T-helper 17 cell (primary cell): Measurements from ENCODE around the gene SEC24B. TPM values are rescaled to one million over a fixed set of nuclear protein-coding genes. Genes with fewer than 3 reads are reported as not detected.
A peak's percentile ranks its signal among the peaks of the same experiment; 100 is the strongest.
"Not testable (repeated sequence)": the region's sequence is repeated elsewhere in the genome, so short reads cannot be mapped to it uniquely, and the experiment has no call there.

Experiments used
- ATAC-seq: fragments of 150-1000 bp; cut with Tn5 transposase; 2 replicates; pipeline ENCODE4 v1.10.0; 2021; ENCODE audit warnings: mild to moderate bottlenecking, moderate library complexity
- DNase-seq, 3 donors: peaks; one replicate each; pipeline versions ENCODE4 v3.0.0 to v3.0.0-alpha.2; 2020 to 2021
- H3K9me3 ChIP-seq: one replicate; pipeline ENCODE4 v1.7.0; 2013; ENCODE audit warnings: low read length, mild to moderate bottlenecking; ENCODE audit not compliant: control insufficient read depth, poor library complexity, severe bottlenecking
- H3K27ac Mint-ChIP-seq: one replicate; pipeline ENCODE4 v1.8.0; 2022; ENCODE audit warnings: mild to moderate bottlenecking, moderate library complexity, mixed read lengths
- H3K27me3 Mint-ChIP-seq: one replicate; pipeline ENCODE4 v1.8.0; 2022; ENCODE audit warnings: mixed read lengths
- H3K36me3 Mint-ChIP-seq: one replicate; pipeline ENCODE4 v1.8.0; 2022; ENCODE audit warnings: low read depth, mixed read lengths
- H3K4me1 Mint-ChIP-seq: one replicate; pipeline ENCODE4 v1.8.0; 2022; ENCODE audit warnings: mild to moderate bottlenecking, mixed read lengths
- H3K4me3 Mint-ChIP-seq: one replicate; pipeline ENCODE4 v1.8.0; 2022; ENCODE audit warnings: mild to moderate bottlenecking, moderate library complexity, mixed read lengths
- total RNA-seq, 4 donors: library from RNA in 2 of 4; stranded (reverse) in 2 of 4; gene quantifications; one replicate each; pipeline ENCODE4 v1.2.3 and lab custom pipeline; 2022 to 2026

SEC24B gene
- total RNA-seq, 2 donors from 2014 or later: 37.8 to 39.5 TPM

DNA sequence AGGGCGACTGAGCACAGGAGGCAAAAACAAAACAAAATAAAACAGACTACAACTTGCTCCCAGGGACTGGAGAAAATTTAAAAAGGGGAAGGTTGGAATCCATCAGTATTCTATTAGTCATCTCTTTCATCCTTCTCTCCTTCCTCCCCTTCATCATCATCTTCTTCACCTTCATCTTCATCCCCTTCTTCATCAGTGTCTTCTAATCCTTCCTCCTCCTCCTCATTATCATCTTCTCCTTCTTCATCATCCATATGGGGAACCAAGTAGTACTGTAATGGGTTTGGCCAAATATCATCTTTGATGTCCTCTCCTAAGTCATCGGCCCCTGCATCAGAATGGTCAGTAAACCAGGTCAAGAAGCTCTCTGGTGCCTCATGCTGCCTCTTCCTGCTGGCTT lies 119.5 kb downstream of the SEC24B start:
- H3K27ac Mint-ChIP-seq: no peak overlapping the region
- DNase-seq (no peak), ATAC-seq (no peak)
- H3K9me3 ChIP-seq: no peaks in the 10 kb centered on the region
- peaks cover 4% of the 10 kb centered on the region for H3K36me3 Mint-ChIP-seq
- no peak overlapping the region for H3K4me3 Mint-ChIP-seq
- H3K4me1 Mint-ChIP-seq: peaks cover 20% of the 10 kb centered on the region
- no peaks in the 10 kb centered on the region for H3K27me3 Mint-ChIP-seq

DNA sequence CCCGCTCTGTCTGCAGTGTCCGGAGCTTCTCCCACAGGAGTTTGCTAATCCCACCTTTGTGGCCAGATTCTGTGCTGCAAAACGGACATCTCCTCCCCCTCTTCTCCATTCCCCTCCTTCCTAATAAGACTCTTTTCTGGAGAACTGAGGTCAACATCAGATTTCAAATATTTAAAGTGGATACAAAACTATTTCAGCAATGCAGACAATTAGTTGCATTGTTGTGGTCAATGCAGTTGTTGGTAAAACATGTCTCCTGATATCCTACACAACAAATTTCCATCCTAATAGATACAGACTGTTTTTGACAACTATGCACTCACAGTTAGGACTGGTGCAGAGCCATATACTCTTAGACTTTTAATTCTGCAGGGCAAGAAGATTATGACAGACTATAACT lies 121.4 kb downstream of the SEC24B start:
- H3K27ac Mint-ChIP-seq: no peak overlapping the region
- no peaks in the 10 kb centered on the region for H3K27me3 Mint-ChIP-seq
- DNase-seq (no peak), ATAC-seq (no peak)
- no peaks in the 10 kb centered on the region for H3K9me3 ChIP-seq
- H3K4me3 Mint-ChIP-seq: no peak overlapping the region
- peaks cover 4% of the 10 kb centered on the region for H3K36me3 Mint-ChIP-seq
- H3K4me1 Mint-ChIP-seq: peaks cover 19% of the 10 kb centered on the region

DNA sequence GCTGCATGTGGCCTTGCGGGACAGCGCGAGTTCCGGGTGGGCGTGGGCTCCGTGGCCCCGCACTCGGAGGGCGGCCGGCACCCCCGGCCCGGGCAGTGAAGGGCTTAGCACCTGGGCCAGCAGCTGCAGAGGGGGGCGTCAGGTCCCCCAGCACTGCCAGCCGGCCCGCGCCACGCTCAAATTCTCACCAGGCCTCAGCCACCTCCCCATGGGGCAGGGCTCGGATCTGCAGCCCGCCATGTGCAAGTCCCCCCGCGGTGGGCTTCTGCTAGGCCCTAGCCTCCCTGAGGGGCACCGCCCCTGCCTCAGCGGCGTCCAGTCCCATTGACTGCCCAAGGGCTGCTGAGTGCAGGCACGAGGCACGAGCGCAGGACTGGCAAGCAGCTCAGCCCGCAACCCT lies 123.8 kb downstream of the SEC24B start:
- Mint-ChIP-seq H3K36me3 (peaks cover 6% of the 10 kb centered on the region), H3K4me3 (no peak overlapping the region)

DNA sequence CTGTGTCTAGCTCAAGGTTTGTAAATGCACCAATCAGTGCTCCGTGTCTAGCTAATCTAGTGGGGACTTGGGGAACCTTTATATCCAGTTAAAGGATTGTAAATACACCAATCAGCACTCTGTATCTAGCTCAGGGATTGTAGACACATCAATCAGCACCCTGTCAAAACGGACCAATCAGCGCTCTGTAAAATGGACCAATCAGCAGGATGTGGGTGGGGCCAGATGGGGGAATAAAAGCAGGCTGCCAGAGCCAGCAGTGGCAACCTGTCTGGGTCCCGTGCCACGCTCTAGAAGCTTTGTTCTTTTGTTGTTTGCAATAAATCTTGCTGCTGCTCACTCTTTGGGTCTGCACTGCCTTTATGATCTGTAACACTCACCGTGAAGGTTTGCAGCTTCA lies 124.5 kb downstream of the SEC24B start:
- not testable (repeated sequence) for H3K27me3 Mint-ChIP-seq, H3K27ac Mint-ChIP-seq, DNase-seq, H3K4me3 Mint-ChIP-seq, ATAC-seq, H3K36me3 Mint-ChIP-seq, H3K9me3 ChIP-seq
- peaks cover 31% of the 10 kb centered on the region for H3K4me1 Mint-ChIP-seq

More for the DNA sequence above, 123.8 kb downstream of the SEC24B start:
- Mint-ChIP-seq H3K27me3 (no peaks in the 10 kb centered on the region), H3K4me1 (peaks cover 24% of the 10 kb centered on the region), H3K27ac (no peak overlapping the region)
- H3K9me3 ChIP-seq: no peaks in the 10 kb centered on the region
- no peak for ATAC-seq
- DNase-seq: no peak

DNA sequence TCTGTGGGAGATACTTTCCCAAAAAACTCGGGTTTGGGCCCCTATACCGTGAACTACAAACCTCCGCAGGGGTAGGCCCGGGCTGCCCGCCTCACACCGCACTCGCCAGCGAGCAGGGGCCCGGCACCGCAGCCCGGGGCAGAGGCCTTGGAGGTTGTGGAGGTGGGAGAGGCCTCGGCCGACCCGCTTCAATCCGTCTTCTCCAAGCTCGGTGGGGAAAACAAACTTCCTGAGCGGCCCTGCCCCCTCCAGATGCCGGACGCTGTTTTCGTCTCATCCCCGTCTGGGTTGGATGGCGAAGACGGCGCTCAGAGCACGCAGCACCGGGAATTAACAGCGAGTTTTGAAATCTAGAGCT lies 126.0 kb downstream of the SEC24B start:
- H3K4me1 Mint-ChIP-seq: peaks cover 38% of the 10 kb centered on the region

DNA sequence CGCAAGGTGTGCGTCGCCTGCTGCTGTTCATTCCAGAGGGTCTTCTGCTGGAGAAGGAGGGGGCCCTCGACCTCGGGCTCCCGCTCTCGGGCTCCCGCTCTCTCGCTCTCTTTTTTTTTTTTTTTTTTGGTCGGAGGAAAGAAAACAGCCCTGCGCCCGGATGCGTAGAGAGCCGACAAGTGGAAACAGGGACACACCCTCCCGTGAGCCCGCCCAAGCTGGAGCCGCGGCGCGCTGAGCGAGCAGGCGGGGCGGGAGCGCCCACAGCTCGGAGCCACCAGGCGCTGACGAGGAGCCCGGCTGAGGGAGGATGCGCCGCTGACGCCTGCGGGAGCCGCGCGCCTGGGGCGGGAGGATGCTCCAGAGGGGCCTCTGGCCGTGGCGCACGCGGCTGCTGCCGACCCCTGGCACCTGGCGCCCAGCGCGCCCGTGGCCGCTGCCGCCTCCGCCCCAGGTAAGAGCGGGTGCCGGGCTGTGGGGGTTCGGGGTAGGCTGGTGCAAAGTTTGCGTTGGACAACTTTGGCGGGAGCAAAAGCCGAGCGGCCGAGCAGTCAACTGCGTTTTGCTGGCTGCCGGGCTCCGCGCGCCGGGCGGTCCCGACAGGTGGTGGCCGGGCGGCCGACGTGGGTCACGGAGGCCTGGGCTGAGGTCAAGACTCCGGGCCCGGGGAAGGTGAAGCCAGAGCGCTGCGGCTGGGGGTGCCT lies 126.5 kb downstream of the SEC24B start, which contains the start of gene MCUB:
Gene MCUB, plus strand, starts transcription at position 264 of the 704 bp plus-strand sequence. Its CDS starts 92 bp downstream, at position 356.
- Mint-ChIP-seq H3K4me3 (peak within 1 kb of the TSS; percentile 94), H3K27me3 (no peaks in the 10 kb centered on the region), H3K36me3 (peaks cover 10% of the 10 kb centered on the region)

More for the DNA sequence above, 126.0 kb downstream of the SEC24B start:
- H3K27me3 Mint-ChIP-seq: no peaks in the 10 kb centered on the region
- peak overlapping the region; percentile 94 for H3K4me3 Mint-ChIP-seq
- peaks cover 8% of the 10 kb centered on the region for H3K36me3 Mint-ChIP-seq
- DNase-seq (peak; percentile 25 to 32 (median 29)), ATAC-seq (peak; percentile 45)
- peak overlapping the region; percentile 94 for H3K27ac Mint-ChIP-seq
- no peaks in the 10 kb centered on the region for H3K9me3 ChIP-seq

DNA sequence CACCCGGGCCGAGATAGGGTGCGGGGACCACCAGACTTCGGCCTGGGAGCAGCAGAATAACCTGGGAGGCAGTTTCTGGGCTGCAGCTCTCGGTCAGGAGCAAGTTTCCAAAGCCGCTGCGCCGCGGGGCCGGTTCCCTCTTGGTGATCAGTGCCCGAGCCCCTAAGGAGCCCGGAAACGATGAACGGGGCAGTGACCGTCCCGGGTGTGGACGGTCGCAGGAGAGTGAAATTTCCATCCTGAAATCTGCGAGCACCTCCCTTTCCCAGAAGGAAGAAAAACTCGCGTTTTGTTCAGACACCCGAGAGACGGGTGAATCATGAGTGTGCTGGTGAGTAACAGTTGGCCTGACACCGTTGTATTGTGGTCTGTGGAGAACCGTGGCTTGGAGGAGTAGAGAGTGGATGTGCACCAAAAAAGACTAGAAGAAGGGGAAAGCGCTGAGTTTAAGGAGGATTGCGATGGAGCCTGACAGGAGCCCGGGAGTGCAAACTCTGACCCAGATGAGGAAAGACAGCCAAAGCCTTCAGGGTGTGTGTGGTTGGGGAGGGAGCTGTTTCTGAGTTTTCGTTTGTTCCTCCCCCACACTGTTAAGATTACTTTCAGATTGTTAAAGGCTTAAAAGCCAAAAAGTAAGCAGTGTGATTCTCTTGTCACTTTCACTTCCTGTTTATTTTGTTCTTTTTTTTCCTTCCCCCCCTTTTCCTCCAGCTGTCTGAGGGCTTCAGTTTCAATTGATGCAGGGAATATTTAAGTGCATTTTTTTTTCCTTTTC lies 127.3 kb downstream of the SEC24B start:
- H3K9me3 ChIP-seq: no peaks in the 10 kb centered on the region
- peak; percentile 19 to 26 (median 22) for DNase-seq
- Mint-ChIP-seq H3K27me3 (no peaks in the 10 kb centered on the region), H3K4me1 (peaks cover 36% of the 10 kb centered on the region), H3K36me3 (peaks cover 10% of the 10 kb centered on the region), H3K4me3 (peak overlapping the region; percentile 94), H3K27ac (peak overlapping the region; percentile 94)
- ATAC-seq: peak; percentile 49

More for the DNA sequence above, 126.5 kb downstream of the SEC24B start, which contains the start of gene MCUB:
- H3K27ac Mint-ChIP-seq: peak within 1 kb of the TSS; percentile 94
- H3K4me1 Mint-ChIP-seq: peaks cover 38% of the 10 kb centered on the region
- peak; percentile 96 for ATAC-seq
- H3K9me3 ChIP-seq: no peaks in the 10 kb centered on the region
- peak; percentile 86 to 89 (median 87) for DNase-seq

DNA sequence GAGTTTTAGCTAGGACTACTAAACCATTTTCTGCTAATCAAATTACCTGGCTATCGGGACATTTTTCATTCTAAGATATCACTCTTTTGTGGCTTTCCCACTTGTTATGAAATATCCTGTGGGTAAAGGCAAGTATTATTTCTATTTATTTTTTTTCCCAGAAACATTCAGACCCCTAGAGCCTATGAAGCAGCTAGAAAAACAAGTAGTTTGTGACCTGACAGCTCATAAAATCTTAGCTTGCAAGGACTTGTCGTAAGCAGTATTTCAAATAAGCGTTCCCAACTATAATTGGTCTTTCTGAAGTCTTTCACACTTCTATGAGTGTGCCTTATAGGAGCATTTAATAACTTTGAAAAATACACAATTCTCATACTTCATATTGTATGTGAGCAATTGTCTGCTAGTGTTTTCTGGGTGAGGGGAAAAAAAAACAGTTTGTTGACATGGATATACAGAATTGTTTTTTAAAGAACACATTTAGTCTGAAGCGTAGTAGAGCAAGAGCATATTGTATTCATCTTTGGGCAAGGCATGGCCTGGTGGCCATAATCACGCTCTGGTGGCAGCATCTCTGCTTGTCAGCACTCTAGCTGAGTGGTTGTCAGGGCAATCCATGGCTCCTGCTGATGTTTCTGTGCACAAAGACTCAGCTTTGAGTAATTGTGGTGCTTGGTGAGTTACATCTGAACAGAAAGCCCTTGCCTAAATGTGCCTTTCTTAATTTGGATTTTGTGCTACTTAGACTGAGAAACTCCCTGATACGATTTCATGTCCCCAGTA lies 129.0 kb downstream of the SEC24B start:
- Mint-ChIP-seq H3K36me3 (peaks cover 9% of the 10 kb centered on the region), H3K4me3 (peak overlapping the region; percentile 94), H3K27ac (peak overlapping the region; percentile 82), H3K4me1 (peaks cover 34% of the 10 kb centered on the region), H3K27me3 (no peaks in the 10 kb centered on the region)
- no peaks in the 10 kb centered on the region for H3K9me3 ChIP-seq
- no peak for DNase-seq
- no peak for ATAC-seq

DNA sequence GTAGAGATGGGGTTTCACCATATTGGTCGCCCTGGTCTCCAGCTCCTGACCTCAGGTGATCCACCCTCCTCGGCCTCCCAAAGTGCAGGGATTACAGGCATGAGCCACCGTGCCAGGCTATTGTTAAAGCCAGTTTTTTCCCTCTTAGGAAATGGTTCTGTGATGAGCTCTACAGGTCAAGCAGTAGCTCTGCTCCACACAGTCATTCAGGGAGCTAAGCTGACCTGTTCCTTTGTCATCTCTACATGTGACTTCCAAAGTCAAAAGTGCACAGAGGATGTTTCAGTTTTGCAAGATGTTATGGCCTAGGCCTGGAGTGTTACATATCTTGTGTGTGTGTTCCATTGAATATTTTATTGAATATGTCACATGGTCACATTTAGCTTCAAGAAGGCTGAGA lies 137.9 kb downstream of the SEC24B start:
- ATAC-seq: no peak
- no peak overlapping the region for H3K4me3 Mint-ChIP-seq
- no peak overlapping the region for H3K27ac Mint-ChIP-seq
- H3K9me3 ChIP-seq: no peaks in the 10 kb centered on the region
- H3K27me3 Mint-ChIP-seq: no peaks in the 10 kb centered on the region
- H3K36me3 Mint-ChIP-seq: peaks cover 5% of the 10 kb centered on the region
- DNase-seq: no peak
- peaks cover 55% of the 10 kb centered on the region for H3K4me1 Mint-ChIP-seq

DNA sequence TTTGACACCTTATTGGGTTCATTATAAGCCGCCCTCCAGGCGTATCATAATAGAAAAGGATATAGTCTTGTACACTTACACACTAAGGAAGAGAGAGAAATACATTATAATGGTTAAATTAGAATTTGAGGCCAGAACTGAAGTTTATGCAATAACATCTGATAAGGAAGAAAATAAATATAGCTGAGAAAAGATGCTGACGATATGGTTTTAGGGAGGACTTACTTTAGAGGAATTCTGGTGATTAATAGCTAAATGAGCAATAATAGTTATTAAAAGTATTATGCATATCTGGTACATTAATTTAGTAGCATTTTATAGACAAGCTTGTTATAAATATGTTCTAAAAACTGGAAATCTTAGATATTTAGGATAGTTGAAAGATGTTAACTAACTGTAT lies 138.5 kb downstream of the SEC24B start:
- Mint-ChIP-seq H3K36me3 (peaks cover 5% of the 10 kb centered on the region), H3K27ac (no peak overlapping the region)

DNA sequence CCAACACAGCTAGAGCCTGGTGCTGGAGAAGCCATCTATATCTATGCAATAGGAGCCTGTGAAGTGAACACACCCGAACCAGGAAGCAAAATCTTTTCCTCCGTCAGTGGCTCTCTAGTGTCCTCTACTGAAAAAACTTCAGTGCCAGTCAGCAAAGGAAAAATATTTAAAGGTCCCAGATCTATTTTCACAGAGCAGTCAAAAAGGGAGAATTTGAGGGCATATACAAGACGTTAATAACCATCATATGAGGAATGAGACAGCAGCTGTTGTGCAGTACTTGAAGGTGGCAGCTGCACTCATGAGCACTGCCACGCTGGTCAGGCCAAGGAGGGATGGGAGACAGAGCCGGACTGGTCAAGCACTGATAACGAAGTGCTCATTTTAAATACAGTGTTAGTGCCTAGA lies 140.8 kb downstream of the SEC24B start:
- H3K9me3 ChIP-seq: no peaks in the 10 kb centered on the region
- no peak for DNase-seq
- peaks cover 56% of the 10 kb centered on the region for H3K4me1 Mint-ChIP-seq
- H3K4me3 Mint-ChIP-seq: peak overlapping the region; percentile 22
- H3K27me3 Mint-ChIP-seq: no peaks in the 10 kb centered on the region
- peak; percentile 81 for ATAC-seq
- peak overlapping the region; percentile 9 for H3K27ac Mint-ChIP-seq
- peaks cover 5% of the 10 kb centered on the region for H3K36me3 Mint-ChIP-seq

More for the DNA sequence above, 138.5 kb downstream of the SEC24B start:
- H3K27me3 Mint-ChIP-seq: no peaks in the 10 kb centered on the region
- H3K9me3 ChIP-seq: no peaks in the 10 kb centered on the region
- H3K4me1 Mint-ChIP-seq: peaks cover 58% of the 10 kb centered on the region
- ATAC-seq (no peak), DNase-seq (no peak)
- H3K4me3 Mint-ChIP-seq: no peak overlapping the region

DNA sequence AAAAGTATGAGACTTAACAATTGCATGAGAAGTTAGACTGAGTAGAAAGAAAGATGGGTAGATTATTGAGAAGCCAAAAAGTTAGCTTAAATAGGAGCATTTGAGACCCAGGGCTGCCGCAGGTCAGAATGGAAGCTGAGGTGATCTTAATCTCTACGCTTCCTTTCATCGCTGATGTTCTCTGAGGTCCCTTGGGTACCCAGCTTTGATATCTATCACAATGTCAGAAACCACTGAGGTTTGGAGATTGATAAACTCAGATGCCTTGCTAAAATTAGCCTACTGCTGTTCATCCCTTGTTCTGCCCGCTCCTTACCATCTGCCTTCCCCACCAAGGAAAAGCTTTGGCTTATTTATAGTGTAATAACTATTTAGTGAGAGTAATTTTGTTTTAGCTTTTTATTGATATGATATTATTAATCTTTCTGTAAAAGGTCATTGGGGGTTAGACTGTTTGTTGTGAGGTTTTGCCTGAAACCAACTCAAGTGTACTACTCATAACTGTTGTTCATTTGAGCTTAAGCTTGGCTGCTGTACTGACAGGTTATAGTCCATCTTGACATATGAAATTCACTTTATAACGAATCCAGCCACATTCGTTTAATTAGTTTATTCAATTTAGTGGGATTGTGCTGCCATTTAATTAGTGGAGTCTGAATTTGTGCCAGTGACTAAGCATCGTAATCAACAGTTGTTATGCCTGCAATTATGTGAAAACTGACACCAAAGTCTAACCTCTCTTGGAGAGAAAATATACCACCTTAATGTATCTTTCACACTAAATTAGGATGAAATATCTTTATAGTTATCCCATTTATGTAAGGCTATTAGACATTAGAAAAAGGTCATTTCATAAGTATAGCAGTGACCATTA lies 141.6 kb downstream of the SEC24B start:
- H3K9me3 ChIP-seq: no peaks in the 10 kb centered on the region
- Mint-ChIP-seq H3K27me3 (no peaks in the 10 kb centered on the region), H3K4me1 (peaks cover 49% of the 10 kb centered on the region), H3K27ac (peak overlapping the region; percentile 9), H3K4me3 (peak overlapping the region; percentile 22), H3K36me3 (peaks cover 5% of the 10 kb centered on the region)
- DNase-seq: no peak
- ATAC-seq: peak; percentile 76
